GM19240 (cell line): ENCODE results near the gene SHMT2.
"Not testable (repeated sequence)": the region's sequence is repeated elsewhere in the genome, so short reads cannot be mapped to it uniquely, and the experiment has no call there.

Source experiments
- DNase-seq: peaks from one replicate; pipeline ENCODE4 v3.0.0; 2011; ENCODE audit warnings: low spot score; ENCODE audit not compliant: insufficient read length

The SHMT2 gene

DNA sequence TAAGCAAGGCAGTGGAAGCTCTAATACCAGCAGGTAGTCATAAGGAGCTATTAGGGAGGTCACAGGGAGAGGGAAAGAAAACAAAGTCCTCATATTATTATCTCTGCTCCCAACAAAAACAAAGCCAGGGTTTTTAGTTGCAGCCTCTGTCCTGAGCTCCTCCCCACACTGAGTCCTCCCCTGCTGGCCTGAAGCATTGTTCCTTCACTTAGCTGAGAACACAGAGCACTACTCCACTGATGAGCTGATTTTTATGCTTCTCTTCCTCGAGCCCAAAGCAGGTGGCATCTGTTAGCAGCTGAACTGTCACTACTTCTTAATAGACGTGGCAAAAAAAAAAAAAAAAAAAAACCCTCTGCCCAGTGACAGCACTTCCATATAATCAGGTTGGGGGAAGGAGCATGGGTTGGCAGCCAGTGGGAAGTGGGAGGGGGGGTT, 31.9 kb downstream of the SHMT2 start:
- DNase-seq, result no peak

DNA sequence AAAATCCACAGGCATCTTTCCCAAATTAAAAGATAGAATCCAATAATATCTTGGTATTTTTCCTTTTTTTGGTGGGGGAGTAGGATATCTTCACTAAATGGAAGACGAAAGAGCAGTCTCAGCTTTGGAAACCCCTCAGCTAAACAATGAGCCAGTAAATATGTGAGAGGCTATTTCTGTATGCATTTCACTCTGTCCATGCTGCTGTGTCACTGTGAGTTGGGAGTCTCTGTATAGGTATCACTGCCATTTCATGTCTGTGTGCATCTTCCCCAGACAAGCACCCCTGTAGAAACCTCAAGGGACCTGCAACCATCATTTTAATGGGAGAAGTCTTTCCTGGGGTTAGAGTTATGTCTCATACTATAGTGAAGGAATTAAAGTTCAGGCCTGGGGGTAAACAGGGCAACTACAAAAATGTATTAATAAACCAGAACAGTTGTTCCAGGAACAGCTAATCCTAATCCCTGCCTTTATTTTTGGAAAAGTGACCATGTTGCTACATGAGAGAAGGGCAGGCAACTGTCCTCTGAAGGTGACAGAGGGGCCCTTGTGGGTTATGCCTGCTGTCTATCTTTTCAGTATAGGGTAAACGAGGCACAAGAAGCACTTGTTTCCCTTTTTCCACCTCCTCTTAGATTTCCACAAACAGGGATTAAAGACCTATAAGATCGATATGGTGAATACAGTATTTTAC, 32.8 kb downstream of the SHMT2 start:
- no peak for DNase-seq

DNA sequence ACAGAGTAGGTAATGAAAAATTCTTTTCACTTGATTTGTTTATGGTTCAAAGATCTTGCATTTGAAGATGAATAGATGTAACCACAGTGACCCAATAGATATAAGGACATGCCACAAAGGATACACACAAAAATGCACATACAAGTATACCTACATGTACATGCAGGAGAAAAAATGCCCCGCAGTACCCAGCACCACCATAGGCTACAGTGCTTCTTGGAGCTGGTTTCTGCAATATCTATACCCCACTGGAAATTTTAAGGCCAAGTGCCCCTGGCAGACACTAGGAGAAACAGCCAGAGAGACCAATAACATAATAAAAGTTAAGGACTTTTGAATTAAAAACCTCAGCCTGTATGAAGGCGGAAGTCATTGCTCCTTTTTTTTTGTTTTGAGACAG, 33.6 kb downstream of the SHMT2 start:
- DNase-seq, result no peak

DNA sequence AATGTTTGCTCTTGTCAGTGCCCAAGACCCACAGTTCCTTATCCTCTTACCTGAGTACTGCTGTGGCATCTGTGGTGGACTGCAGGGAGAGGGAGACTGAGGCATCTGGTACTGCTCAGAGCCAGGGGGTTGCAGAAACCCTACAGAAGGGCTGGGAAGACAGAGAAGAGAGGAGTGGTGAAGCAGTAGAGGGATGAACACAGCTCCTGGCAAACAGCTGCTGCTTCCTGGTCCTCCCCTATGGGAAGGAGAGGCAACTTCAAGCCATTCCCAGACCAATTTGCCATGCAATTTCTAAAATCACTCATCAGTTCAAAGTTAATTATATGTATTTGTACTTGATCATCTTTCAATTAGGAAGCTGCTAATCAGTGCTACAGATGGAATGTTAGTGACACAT, 37.2 kb downstream of the SHMT2 start:
- DNase-seq, result no peak

DNA sequence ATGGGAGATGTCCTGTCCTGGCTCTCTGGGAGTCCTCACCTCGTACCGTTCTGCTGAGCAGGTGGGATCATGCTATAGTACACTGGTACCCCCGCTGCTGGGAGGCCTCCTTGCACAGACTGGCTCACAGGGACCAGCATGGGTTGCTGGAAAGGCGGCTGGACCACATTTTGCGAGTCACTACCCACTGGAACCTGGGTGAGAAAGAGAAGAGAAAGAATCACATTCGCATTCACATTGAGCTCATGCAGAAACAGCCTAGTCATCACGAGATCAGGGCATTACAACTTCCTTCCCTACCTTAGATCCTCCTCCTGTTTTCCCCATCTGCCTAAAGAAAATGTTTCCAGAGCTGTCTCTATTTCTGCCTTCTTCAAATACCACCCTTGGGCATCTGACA, 38.8 kb downstream of the SHMT2 start:
- no peak for DNase-seq

DNA sequence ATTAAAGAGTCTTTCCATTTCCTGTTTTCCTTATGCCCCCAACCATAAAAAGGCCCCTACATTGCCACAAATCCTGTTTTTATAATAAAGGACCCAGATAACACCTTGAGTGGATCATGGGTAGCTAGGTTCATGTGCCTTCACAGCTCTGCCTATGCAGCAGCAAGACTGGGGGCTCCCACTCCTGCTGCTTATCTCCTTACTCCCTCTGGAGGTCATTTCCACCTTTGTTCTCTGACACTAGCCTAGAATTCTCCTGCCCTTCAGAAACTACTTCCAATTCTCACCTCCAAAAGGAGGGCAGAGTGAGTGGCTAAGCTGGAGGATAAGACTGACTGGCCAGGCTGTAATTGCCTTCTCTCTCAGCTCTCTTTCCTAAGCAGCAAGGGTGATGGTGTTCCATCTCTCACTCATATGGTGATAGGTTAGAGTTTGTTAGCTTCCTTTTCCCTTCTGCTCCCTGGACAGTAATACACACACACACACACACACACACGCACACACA, 41.5 kb downstream of the SHMT2 start:
- DNase-seq, result no peak

DNA sequence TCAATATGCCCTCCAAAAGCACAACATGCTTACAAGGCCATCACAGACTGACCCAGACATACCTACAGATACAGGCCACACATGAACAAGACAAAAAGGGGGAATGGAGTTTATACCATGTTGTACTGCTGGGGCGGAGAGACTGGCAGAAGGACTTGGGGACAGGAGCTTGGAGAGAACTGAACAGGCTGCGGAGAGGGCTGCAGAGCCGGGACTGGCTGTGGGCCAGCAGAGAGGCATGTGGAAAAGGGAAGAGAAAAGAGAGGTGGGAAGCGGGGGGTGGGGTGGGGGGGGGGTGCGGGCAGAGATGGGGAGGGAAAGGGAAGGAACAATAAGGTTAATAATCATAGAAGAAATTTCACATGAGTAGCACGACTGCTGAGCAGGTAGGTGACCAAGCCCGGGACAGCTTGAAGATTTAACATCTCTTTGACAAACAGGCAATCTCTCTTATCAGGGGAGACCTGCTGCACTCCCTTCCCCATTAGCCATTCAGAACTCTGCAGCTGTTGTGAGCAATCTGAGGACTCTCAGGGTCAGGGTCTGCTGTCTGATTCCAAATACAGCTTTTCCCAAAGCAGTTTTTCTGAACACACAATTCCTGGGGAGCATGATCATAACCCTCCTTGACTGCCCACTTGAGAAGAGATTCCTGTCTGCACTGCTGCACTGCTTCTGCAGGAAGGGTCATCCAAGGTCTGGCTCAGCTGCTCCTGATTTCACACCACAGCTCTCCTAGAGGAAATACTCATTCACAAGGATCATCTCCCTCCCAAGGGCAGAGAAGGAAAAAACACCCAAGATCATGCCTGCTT, 43.0 kb downstream of the SHMT2 start:
- DNase-seq, result no peak

DNA sequence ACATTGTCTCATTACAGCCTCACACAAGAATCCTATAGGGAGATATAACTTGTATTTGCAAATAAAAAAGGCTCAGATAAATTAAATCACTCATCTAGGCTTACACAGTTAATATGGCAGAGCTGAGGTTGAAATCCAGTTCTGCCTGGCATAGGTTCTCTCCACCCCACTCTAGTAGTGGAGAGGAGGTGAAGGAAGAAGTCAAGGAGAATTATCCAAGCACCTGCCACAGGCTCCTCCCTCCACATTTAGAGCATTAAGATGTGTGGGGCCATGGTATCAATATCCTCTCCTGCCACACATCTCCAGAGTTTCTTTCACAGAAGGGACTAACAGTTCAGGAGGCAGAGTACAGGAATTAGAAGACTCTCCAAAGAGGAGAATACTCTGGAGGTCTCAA, 44.0 kb downstream of the SHMT2 start:
- DNase-seq, result no peak

DNA sequence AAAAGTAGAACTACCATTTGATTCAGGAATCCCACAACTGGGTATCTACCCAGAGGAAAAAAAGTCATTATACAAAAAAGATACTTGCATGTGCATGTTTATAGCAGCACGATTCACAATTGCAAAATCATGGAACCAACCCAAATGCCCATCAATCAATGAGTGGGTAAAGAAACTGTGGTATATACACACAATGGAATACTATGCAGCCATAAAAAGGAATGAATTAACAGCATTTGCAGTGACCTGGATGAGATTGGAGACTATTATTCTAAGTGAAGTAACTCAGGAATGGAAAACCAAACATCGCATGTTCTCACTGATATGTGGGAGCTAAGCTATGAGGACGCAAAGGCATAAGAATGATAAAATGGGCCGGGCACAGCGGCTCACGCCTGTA, 46.7 kb downstream of the SHMT2 start:
- DNase-seq, result not testable (repeated sequence)

DNA sequence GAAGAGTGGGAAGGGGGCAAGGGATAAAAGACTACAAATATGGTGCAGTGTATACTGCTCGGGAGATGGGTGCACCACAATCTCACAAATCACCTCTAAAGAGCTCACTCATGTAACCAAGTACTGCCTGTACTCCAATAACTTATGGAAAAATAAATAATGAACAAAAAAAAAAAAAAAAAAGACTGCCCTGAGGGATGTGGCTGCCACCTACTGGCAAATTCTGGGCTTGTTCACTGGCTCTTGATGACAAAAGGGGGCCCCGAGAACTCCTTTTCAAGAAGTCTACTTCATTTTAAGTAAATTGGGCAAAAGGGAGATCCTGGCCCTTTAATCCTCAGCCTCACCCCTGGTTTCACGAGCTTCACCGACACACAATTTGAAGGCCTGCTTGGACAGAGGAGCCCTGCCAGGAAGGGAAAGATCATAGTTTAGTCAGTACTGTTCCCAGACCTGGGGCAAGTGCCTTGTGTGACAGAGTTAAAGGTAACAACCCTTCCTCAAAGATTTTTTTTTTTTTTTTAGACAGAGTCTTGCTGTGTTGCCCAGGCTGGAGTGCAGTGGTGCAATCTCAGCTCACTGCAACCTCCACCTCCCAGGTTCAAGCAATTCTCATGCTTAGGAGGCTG, 47.5 kb downstream of the SHMT2 start:
- DNase-seq, result no peak

DNA sequence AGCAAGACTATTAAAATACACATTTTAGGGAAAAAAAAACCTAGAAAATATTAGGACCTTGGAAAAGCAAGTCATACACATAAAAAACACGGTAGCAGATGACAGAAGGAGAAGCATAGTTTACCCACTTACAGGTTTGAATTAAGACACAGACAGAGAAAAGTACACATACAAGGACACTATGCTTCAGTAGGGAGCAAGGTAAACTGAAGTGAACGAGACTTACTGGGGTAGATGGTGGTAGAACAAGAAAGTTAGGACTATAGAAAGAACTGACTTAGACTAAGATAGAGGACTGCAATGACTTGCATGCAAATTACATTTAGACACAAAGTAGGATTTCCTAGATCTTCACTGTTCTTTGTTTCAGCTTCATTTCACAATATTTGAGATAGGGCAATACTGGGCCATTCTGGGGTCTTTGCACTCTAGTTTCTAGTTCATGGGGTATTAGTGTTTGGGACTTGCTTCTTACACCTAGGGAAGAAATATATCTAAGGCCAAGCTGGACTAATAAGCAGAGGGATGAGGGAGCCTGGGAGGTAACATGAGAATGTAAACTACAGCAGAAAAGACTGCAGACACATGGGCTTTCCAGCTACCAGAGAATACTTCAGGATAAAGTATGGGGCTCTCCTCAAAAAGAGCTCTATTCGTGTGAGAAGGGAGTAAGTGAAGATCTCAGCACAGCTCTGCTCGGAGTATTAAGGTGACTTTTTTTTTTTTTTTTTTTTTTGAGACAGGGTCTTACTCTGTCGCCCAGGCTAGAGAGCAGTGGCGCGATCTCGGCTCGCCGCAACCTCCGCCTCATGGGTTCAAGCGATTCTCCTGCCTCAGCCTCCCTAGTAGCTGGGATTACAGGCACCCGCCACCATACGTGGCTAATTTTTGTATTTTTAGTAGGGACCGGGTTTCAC, 49.2 kb downstream of the SHMT2 start:
- no peak for DNase-seq

DNA sequence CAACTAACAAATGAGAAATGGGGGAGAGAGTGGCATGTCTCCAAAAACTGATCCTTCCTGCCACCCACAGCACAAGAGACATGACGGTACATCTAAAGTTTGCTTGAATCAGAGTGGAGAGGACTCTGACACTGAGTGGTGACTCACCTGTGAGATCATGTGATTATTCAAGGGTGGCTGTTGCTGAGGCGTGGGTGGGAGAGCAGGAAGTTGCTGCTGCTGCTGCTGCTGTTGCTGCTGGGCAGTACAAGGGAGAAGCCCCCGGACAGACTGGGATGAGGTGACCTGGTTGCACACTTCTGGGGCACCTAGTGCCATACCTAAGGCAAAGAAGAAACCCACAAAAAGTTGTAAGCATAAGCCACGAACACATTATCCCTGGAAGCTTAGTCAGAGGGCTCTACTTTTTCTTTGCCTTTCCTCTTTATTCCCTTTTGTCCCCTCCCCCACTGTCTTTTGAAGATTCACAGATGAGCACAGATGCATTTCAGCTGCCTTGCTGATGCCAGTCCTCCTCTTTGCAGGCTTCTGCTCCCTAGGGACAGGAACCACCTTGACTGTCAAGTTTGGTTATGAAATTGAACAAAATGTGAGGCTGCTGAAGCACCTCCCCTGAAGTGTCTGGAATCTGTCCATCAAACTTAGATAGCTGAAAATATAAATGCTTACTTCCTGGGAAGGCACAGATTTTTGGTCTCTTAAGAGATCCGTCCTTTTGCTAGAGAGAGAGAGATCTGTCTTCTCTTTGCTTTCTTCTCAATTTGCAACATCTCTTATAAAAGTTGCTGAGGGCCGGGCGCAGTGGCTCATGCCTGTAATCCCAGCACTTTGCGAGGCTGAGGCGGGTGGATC, 50.9 kb downstream of the SHMT2 start:
- peak; percentile 54 for DNase-seq

DNA sequence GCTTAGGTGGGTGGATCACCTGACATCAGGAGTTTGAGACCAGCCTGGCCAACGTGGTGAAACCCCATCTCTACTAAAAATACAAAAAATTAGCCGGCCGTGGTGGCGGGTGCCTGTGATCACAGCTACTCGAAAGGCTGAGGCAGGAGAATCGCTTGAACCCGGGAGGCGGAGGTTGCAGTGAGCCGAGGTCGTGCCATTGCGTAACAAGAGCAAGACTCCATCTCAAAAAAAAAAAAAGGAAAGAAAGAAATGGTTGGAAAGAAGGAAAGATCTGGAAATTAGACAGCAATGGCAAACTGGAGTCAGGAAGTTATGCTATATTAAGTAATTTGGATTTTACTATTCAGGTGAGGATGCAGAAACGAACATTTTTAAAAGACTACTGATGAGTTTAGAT, 52.6 kb downstream of the SHMT2 start:
- DNase-seq, result not testable (repeated sequence)
